Tibial nerve (tissue), 4 donors: ENCODE data around the gene NBL1. TPM values are rescaled to one million over a fixed set of nuclear protein-coding genes. Genes with fewer than 3 reads are reported as not detected.

Source experiments
- DNase-seq, 2 donors: peaks; one replicate each; pipeline ENCODE4 v3.0.0-alpha.2; 2019; ENCODE audit warnings: low spot score in 2 of 2
- H3K27ac ChIP-seq, 4 donors: fragments of 200-600 bp; sonication (generic) in 3 of 4; one replicate each; pipeline ENCODE4 v1.5.1; 2017 to 2019; ENCODE audit warnings: mild to moderate bottlenecking in 1 of 4
- H3K27me3 ChIP-seq, 2 donors: fragments of 200-600 bp; sonication (generic) in 1 of 2; one replicate each; pipeline versions ENCODE4 v1.5.1 to v1.6.0; 2017 to 2019
- H3K36me3 ChIP-seq, 3 donors: fragments of 200-600 bp; sonication (generic); one replicate each; pipeline ENCODE4 v1.5.1; 2018 to 2019
- H3K4me1 ChIP-seq, 4 donors: fragments of 200-600 bp; sonication (generic) in 3 of 4; one replicate each; pipeline ENCODE4 v1.5.1; 2017 to 2019
- H3K4me3 ChIP-seq, 4 donors: fragments of 200-600 bp; sonication (generic) in 3 of 4; one replicate each; pipeline ENCODE4 v1.5.1; 2017 to 2019; ENCODE audit warnings: mild to moderate bottlenecking in 1 of 4, moderate library complexity in 1 of 4
- H3K9me3 ChIP-seq, 4 donors: fragments of 200-600 bp; sonication (generic) in 3 of 4; one replicate each; pipeline ENCODE4 v1.5.1; 2017 to 2019
- CTCF ChIP-seq, 5 experiments: fragments of 200-600 bp in 3 of 5; fragments of 450-650 bp in 2 of 5; sonication (generic) in 3 of 5; IDR thresholded peaks; one replicate each; pipeline ENCODE4 v1.5.1; 2016 to 2019; ENCODE audit warnings: antibody characterized with exemption in 5 of 5, mild to moderate bottlenecking in 3 of 5, moderate library complexity in 2 of 5
- EP300 ChIP-seq, 2 donors: sonication (generic); formaldehyde crosslinking; IDR thresholded peaks; one replicate each; pipeline ENCODE4 v1.6.1; 2017; ENCODE audit warnings: antibody characterized with exemption in 2 of 2, mild to moderate bottlenecking in 1 of 2
- POLR2A ChIP-seq, 2 donors: fragments of 450-650 bp; IDR thresholded peaks; one replicate each; pipeline ENCODE4 v1.6.1; 2017; ENCODE audit warnings: antibody characterized with exemption in 2 of 2, mild to moderate bottlenecking in 2 of 2, moderate library complexity in 2 of 2
- WGBS, 2 donors: methylation state at CpG; one replicate each; pipeline ENCODE4 v1.1.5; 2018; 5-methylcytosine and 5-hydroxymethylcytosine counted together
- total RNA-seq, 4 donors: library from RNA; depleted of rRNA; stranded (reverse); fragments of >200 nt; gene quantifications; one replicate each; pipeline ENCODE4 v1.1.0, GENCODE V29; 2016

NBL1 gene
- total RNA-seq, 4 donors from 2014 or later = 71.9 to 157 (median 92.0) TPM

- Histone ChIP-seq H3K9me3 (no peaks in the 10 kb centered on the region), H3K36me3 (peaks cover 0 to 11% (median 0%) of the 10 kb centered on the region in 3 donors), H3K27ac (no peak overlapping the region), H3K4me1 (peaks cover 0 to 40% (median 22%) of the 10 kb centered on the region in 4 donors), H3K27me3 (no peaks in the 10 kb centered on the region), H3K4me3 (no peak overlapping the region)
- no peak for TF ChIP-seq POLR2A (IDR thresholded peaks at IDR 0.05)
- TF ChIP-seq CTCF (IDR thresholded peaks at IDR 0.05) = no peak
- TF ChIP-seq EP300 (IDR thresholded peaks at IDR 0.05) = no peak
- 81 to 83% methylated on average over 8 of the region's 8 CpGs for WGBS, 2 donors
- no peak for DNase-seq
Observed at GRCh38 chr1:19610282-19610981, 33.7 kb upstream of the NBL1 start.

- no peaks in the 10 kb centered on the region for H3K27me3 ChIP-seq
- H3K4me3 ChIP-seq = no peak overlapping the region
- TF ChIP-seq POLR2A (IDR thresholded peaks at IDR 0.05) = no peak
- TF ChIP-seq CTCF (IDR thresholded peaks at IDR 0.05) = no peak
- no peak for TF ChIP-seq EP300 (IDR thresholded peaks at IDR 0.05)
- WGBS, 2 donors = 91 to 92% methylated on average over 5 of the region's 5 CpGs
- DNase-seq = no peak
- H3K36me3 ChIP-seq = peaks cover 0 to 30% (median 0%) of the 10 kb centered on the region in 3 donors
- peak overlapping the region in 1 of 4 donors; percentile 22 for H3K27ac ChIP-seq
- peaks cover 0 to 22% (median 5%) of the 10 kb centered on the region in 4 donors for H3K4me1 ChIP-seq
- H3K9me3 ChIP-seq = no peaks in the 10 kb centered on the region
Observed at GRCh38 chr1:19612530-19612929, 31.6 kb upstream of the NBL1 start.

- no peaks in the 10 kb centered on the region for H3K27me3 ChIP-seq
- no peaks in the 10 kb centered on the region for H3K9me3 ChIP-seq
- WGBS, 2 donors = 85 to 93% methylated on average over 7 of the region's 7 CpGs
- peaks cover 0 to 18% (median 3%) of the 10 kb centered on the region in 4 donors for H3K4me1 ChIP-seq
- H3K4me3 ChIP-seq = no peak overlapping the region
- DNase-seq = no peak
- H3K27ac ChIP-seq = peak overlapping the region in 1 of 4 donors; percentile 22
- peaks cover 0 to 30% (median 0%) of the 10 kb centered on the region in 3 donors for H3K36me3 ChIP-seq
- no peak for TF ChIP-seq CTCF (IDR thresholded peaks at IDR 0.05)
- TF ChIP-seq EP300 (IDR thresholded peaks at IDR 0.05) = no peak
- no peak for TF ChIP-seq POLR2A (IDR thresholded peaks at IDR 0.05)
Observed at GRCh38 chr1:19613171-19613703, 30.9 kb upstream of the NBL1 start.

GRCh38 chr1:19615438-19615837, 28.7 kb upstream of the NBL1 start:
- no peak overlapping the region for H3K27ac ChIP-seq
- H3K4me1 ChIP-seq = peaks cover 0 to 34% (median 18%) of the 10 kb centered on the region in 4 donors

More at GRCh38 chr1:19615438-19615837, 28.7 kb upstream of the NBL1 start:
- 60 to 61% methylated on average over 6 of the region's 6 CpGs for WGBS, 2 donors
- no peaks in the 10 kb centered on the region for H3K27me3 ChIP-seq
- H3K36me3 ChIP-seq = peaks cover 0 to 30% (median 0%) of the 10 kb centered on the region in 3 donors
- no peaks in the 10 kb centered on the region for H3K9me3 ChIP-seq
- TF ChIP-seq EP300 (IDR thresholded peaks at IDR 0.05) (no peak), CTCF (IDR thresholded peaks at IDR 0.05) (no peak), POLR2A (IDR thresholded peaks at IDR 0.05) (no peak)
- DNase-seq = no peak
- H3K4me3 ChIP-seq = no peak overlapping the region
